Measurements from ENCODE around the gene KANTR.

Gene KANTR

GRCh38 chrX:53093748-53094581, at the start of gene KANTR:
TSS of gene KANTR (plus strand) at chrX:53094142. CDS start at chrX:53124273, 30,131 bp downstream.
- DNase-seq (ENCODE audit: low read depth in 1 of 2, low spot score in 1 of 2): peak; percentile 37 to 77

GRCh38 chrX:53044995-53045394, 48.9 kb upstream of the KANTR start:
- DNase-seq (ENCODE audit: low read depth in 1 of 2, low spot score in 1 of 2): no peak

- DNase-seq (ENCODE audit: low read depth in 1 of 2, low spot score in 1 of 2): no peak
These were observed 46.7 kb upstream of the KANTR start for GRCh38 chrX:53047228-53047627.

- no peak for DNase-seq (ENCODE audit: low read depth in 1 of 2, low spot score in 1 of 2)
These were observed 45.5 kb upstream of the KANTR start, which contains the start of gene GPR173 for GRCh38 chrX:53048169-53049126. TSS of gene GPR173 (plus strand) at chrX:53048789. CDS start at chrX:53076622, 27,833 bp downstream.

GRCh38 chrX:53049127-53049517, 44.8 kb upstream of the KANTR start:
- DNase-seq (ENCODE audit: low read depth in 1 of 2, low spot score in 1 of 2): no peak

- no peak for DNase-seq (ENCODE audit: low read depth in 1 of 2, low spot score in 1 of 2)
These were observed 43.1 kb upstream of the KANTR start for GRCh38 chrX:53050841-53051240.

GRCh38 chrX:53055244-53055849, 38.6 kb upstream of the KANTR start:
- DNase-seq (ENCODE audit: low read depth in 1 of 2, low spot score in 1 of 2): no peak

- DNase-seq (ENCODE audit: low read depth in 1 of 2, low spot score in 1 of 2): no peak
These were observed 37.6 kb upstream of the KANTR start for GRCh38 chrX:53056292-53056691.

GRCh38 chrX:53065104-53065503, 28.8 kb upstream of the KANTR start:
- no peak for DNase-seq (ENCODE audit: low read depth in 1 of 2, low spot score in 1 of 2)

- DNase-seq (ENCODE audit: low read depth in 1 of 2, low spot score in 1 of 2): no peak
These were observed 22.9 kb upstream of the KANTR start for GRCh38 chrX:53071064-53071463.

GRCh38 chrX:53071604-53072417, 22.1 kb upstream of the KANTR start:
- DNase-seq (ENCODE audit: low read depth in 1 of 2, low spot score in 1 of 2): peak in 1 of 2 donors; percentile 65

- no peak for DNase-seq (ENCODE audit: low read depth in 1 of 2, low spot score in 1 of 2)
These were observed 21.4 kb upstream of the KANTR start for GRCh38 chrX:53072418-53073114.

- DNase-seq (ENCODE audit: low read depth in 1 of 2, low spot score in 1 of 2): no peak
These were observed 20.8 kb upstream of the KANTR start for GRCh38 chrX:53073115-53073586.

- DNase-seq (ENCODE audit: low read depth in 1 of 2, low spot score in 1 of 2): no peak
These were observed 18.9 kb upstream of the KANTR start for GRCh38 chrX:53075011-53075410.

GRCh38 chrX:53076671-53077070, 17.3 kb upstream of the KANTR start:
- no peak for DNase-seq (ENCODE audit: low read depth in 1 of 2, low spot score in 1 of 2)

- DNase-seq (ENCODE audit: low read depth in 1 of 2, low spot score in 1 of 2): no peak
These were observed 16.4 kb upstream of the KANTR start for GRCh38 chrX:53077207-53078197.

- no peak for DNase-seq (ENCODE audit: low read depth in 1 of 2, low spot score in 1 of 2)
These were observed 15.0 kb upstream of the KANTR start for GRCh38 chrX:53078943-53079342.

All from activated CD4-positive, alpha-beta T cell treated with anti-CD3 and anti-CD28 coated beads, Interleukin-2, amount 50 U/mL, for 24 hours (primary cell).